K562 (cell line): ENCODE measurements around the gene FGF4.

Experiments used
- KHSRP ChIP-seq: fragments of 450-650 bp; IDR thresholded peaks from 2 replicates; pipeline ENCODE4 v1.6.1; 2017
- POLR2A ChIP-seq: fragments of 450-650 bp; conservative IDR thresholded peaks from 2 replicates; pipeline ENCODE4 v1.6.1; 2016
- POLR2AphosphoS5 ChIP-seq: IDR thresholded peaks from 2 replicates; pipeline ENCODE4 v1.6.1; 2011; ENCODE audit warnings: mild to moderate bottlenecking, low read depth, low read length, moderate library complexity; ENCODE audit not compliant: control insufficient read depth, insufficient read depth
- ZNF23 ChIP-seq: fragments of 250-450 bp; sonication (Bioruptor Pico); IDR thresholded peaks from 2 replicates; pipeline ENCODE4 v1.4.0; 2020; ENCODE audit warnings: mild to moderate bottlenecking
- ZNF707 ChIP-seq: fragments of 250-450 bp; sonication (Bioruptor Pico); conservative IDR thresholded peaks from 2 replicates; pipeline ENCODE4 v1.8.0; 2022; ENCODE audit warnings: inconsistent platforms, mild to moderate bottlenecking, moderate library complexity
- TF ChIP-seq, protein P1 (sequence below): fragments of 250-450 bp; sonication (Bioruptor Pico); IDR thresholded peaks from 2 replicates; pipeline ENCODE4 v1.4.0; 2020
- TF ChIP-seq, protein P2 (sequence below), 3 experiments: IDR thresholded peaks in 2 of 3; conservative IDR thresholded peaks in 1 of 3; 2 replicates each; pipeline ENCODE4 v1.5.1; 2011 to 2012; ENCODE audit warnings: low read length in 3 of 3, mild to moderate bottlenecking in 3 of 3, control low read depth in 2 of 3, improper control_type of control experiment in 1 of 3, inconsistent platforms in 1 of 3, low read depth in 1 of 3, mixed read lengths in 1 of 3, moderate library complexity in 1 of 3; ENCODE audit not compliant: insufficient read depth in 2 of 3
- TF ChIP-seq, protein P3 (sequence below): sonication (generic); formaldehyde crosslinking; IDR thresholded peaks from 2 replicates; pipeline ENCODE4 v1.8.1; 2023; ENCODE audit warnings: mild to moderate bottlenecking, missing genetic modification reagents

DNA sequence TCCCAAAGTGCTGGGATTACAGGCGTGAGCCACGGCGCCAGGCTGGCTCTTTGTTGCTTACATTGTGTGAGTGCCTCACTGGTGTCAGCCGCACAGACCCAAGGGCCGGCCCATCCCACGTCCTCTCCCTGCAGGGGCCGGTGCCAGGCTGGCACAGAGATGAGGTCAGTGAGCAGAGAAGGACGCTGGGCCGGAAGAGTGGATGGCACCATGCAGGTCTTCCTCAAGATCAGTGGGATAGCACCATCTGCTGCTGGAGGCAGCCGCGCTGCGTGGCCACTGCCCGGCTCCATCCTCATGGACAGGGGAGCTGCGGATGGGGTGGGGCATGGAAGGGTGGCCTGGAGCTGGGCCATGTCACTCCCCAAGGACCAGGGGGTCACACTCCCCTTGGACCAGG is 22.0 kb upstream of the FGF4 start:
- TF ChIP-seq POLR2A (no peak), ZNF23 (CRISPR knock-in tag) (no peak), POLR2AphosphoS5 (no peak), KHSRP (no peak), ZNF707 (CRISPR knock-in tag) (no peak)
- TF ChIP-seq, protein P1, sequence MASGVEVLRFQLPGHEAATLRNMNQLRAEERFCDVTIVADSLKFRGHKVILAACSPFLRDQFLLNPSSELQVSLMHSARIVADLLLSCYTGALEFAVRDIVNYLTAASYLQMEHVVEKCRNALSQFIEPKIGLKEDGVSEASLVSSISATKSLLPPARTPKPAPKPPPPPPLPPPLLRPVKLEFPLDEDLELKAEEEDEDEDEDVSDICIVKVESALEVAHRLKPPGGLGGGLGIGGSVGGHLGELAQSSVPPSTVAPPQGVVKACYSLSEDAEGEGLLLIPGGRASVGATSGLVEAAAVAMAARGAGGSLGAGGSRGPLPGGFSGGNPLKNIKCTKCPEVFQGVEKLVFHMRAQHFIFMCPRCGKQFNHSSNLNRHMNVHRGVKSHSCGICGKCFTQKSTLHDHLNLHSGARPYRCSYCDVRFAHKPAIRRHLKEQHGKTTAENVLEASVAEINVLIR (CRISPR knock-in tag) = no peak
- TF ChIP-seq, protein P2, sequence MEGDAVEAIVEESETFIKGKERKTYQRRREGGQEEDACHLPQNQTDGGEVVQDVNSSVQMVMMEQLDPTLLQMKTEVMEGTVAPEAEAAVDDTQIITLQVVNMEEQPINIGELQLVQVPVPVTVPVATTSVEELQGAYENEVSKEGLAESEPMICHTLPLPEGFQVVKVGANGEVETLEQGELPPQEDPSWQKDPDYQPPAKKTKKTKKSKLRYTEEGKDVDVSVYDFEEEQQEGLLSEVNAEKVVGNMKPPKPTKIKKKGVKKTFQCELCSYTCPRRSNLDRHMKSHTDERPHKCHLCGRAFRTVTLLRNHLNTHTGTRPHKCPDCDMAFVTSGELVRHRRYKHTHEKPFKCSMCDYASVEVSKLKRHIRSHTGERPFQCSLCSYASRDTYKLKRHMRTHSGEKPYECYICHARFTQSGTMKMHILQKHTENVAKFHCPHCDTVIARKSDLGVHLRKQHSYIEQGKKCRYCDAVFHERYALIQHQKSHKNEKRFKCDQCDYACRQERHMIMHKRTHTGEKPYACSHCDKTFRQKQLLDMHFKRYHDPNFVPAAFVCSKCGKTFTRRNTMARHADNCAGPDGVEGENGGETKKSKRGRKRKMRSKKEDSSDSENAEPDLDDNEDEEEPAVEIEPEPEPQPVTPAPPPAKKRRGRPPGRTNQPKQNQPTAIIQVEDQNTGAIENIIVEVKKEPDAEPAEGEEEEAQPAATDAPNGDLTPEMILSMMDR (IDR thresholded peaks at IDR 0.05 in 2 of 3, conservative IDR thresholded peaks at IDR 0.05 in 1 of 3; ENCODE audit: insufficient read depth in 2 of 3, low read depth in 1 of 3, low read length in 3 of 3) = no peak
- TF ChIP-seq, protein P3, sequence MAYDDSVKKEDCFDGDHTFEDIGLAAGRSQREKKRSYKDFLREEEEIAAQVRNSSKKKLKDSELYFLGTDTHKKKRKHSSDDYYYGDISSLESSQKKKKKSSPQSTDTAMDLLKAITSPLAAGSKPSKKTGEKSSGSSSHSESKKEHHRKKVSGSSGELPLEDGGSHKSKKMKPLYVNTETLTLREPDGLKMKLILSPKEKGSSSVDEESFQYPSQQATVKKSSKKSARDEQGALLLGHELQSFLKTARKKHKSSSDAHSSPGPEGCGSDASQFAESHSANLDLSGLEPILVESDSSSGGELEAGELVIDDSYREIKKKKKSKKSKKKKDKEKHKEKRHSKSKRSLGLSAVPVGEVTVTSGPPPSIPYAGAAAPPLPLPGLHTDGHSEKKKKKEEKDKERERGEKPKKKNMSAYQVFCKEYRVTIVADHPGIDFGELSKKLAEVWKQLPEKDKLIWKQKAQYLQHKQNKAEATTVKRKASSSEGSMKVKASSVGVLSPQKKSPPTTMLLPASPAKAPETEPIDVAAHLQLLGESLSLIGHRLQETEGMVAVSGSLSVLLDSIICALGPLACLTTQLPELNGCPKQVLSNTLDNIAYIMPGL (CRISPR knock-in tag) = no peak
